Uterus (tissue), 2 donors: ENCODE data around the gene RNF144B.
"Not testable (repeated sequence)": the region's sequence is repeated elsewhere in the genome, so short reads cannot be mapped to it uniquely, and the experiment has no call there.

ENCODE experiments used
- CTCF ChIP-seq, 4 experiments: fragments of 200-600 bp in 2 of 4; fragments of 450-650 bp in 2 of 4; sonication (generic) in 2 of 4; IDR thresholded peaks; one replicate each; pipeline ENCODE4 v1.5.1; 2016 to 2019; ENCODE audit warnings: antibody characterized with exemption in 4 of 4, mild to moderate bottlenecking in 2 of 4, moderate library complexity in 1 of 4
- POLR2A ChIP-seq, 2 donors: fragments of 450-650 bp; IDR thresholded peaks; one replicate each; pipeline ENCODE4 v1.6.1; 2016; ENCODE audit warnings: antibody characterized with exemption in 2 of 2, mild to moderate bottlenecking in 1 of 2, moderate library complexity in 1 of 2

GRCh38 chr6:18458086-18458485, 70.9 kb downstream of the RNF144B start:
- not testable (repeated sequence) for TF ChIP-seq CTCF, POLR2A (IDR thresholded peaks at IDR 0.05)
